ENCODE results near the gene DYNC1LI1.

DNA sequence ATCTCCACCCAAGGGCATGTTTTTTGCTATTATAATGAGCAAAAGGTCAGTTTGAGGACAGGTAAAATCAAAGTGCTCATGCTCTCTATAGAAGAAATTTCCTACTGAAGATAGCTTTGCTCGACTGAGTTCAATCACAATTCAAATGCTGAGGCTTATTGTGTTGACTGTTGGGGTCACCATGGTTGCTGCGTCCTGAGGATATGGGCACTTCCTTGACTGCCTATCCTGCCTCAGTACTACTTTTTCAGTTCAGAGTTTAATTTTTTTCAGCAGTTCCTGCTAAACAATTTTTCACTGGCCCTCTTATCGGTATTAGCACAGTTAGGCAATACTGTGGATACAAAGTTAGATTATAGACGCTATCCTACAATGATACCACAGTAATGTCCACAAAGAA is 64.2 kb downstream of the DYNC1LI1 start:
- TF ChIP-seq EZH2 (IDR thresholded peaks at IDR 0.05; ENCODE audit: borderline replicate concordance, low read length), result no peak
- TF ChIP-seq, protein P1, sequence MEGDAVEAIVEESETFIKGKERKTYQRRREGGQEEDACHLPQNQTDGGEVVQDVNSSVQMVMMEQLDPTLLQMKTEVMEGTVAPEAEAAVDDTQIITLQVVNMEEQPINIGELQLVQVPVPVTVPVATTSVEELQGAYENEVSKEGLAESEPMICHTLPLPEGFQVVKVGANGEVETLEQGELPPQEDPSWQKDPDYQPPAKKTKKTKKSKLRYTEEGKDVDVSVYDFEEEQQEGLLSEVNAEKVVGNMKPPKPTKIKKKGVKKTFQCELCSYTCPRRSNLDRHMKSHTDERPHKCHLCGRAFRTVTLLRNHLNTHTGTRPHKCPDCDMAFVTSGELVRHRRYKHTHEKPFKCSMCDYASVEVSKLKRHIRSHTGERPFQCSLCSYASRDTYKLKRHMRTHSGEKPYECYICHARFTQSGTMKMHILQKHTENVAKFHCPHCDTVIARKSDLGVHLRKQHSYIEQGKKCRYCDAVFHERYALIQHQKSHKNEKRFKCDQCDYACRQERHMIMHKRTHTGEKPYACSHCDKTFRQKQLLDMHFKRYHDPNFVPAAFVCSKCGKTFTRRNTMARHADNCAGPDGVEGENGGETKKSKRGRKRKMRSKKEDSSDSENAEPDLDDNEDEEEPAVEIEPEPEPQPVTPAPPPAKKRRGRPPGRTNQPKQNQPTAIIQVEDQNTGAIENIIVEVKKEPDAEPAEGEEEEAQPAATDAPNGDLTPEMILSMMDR (conservative IDR thresholded peaks at IDR 0.05 in 1 of 2, IDR thresholded peaks at IDR 0.05 in 1 of 2; ENCODE audit: extremely low read depth in 1 of 2, insufficient read depth in 1 of 2, low read depth in 1 of 2, low read length in 2 of 2), result no peak

Measured in mammary epithelial cell (primary cell).